Neutrophil (primary cell): ENCODE results near the gene OTUD3.

ENCODE experiments used
- H3K27ac ChIP-seq: fragments of 200-600 bp; sonication (generic); 2 replicates; pipeline ENCODE4 v1.5.1; 2016; ENCODE audit warnings: mild to moderate bottlenecking, moderate library complexity
- H3K27me3 ChIP-seq: fragments of 200-600 bp; sonication (generic); 2 replicates; pipeline ENCODE4 v1.6.0; 2016; ENCODE audit warnings: mild to moderate bottlenecking
- H3K36me3 ChIP-seq: fragments of 200-600 bp; sonication (generic); 2 replicates; pipeline ENCODE4 v1.5.1; 2017
- H3K4me1 ChIP-seq, 2 experiments: fragments of 200-600 bp in 1 of 2; sonication (generic) in 1 of 2; 1 replicate in 1 of 2; 2 replicates in 1 of 2; pipeline versions ENCODE4 v1.5.1 to v1.6.1; 2013 to 2016; ENCODE audit warnings: low read depth in 1 of 2, low read length in 1 of 2, mild to moderate bottlenecking in 1 of 2, moderate library complexity in 1 of 2; ENCODE audit not compliant: control insufficient read depth in 1 of 2, insufficient read depth in 1 of 2
- H3K4me3 ChIP-seq, 2 experiments: fragments of 200-600 bp in 1 of 2; sonication (generic) in 1 of 2; 1 replicate in 1 of 2; 2 replicates in 1 of 2; pipeline ENCODE4 v1.5.1; 2013 to 2016; ENCODE audit warnings: low read depth in 1 of 2, low read length in 1 of 2, mild to moderate bottlenecking in 1 of 2, moderate library complexity in 1 of 2
- H3K9me3 ChIP-seq: fragments of 200-600 bp; sonication (generic); 2 replicates; pipeline ENCODE4 v1.5.1; 2016
- CTCF ChIP-seq: fragments of 200-600 bp; sonication (generic); IDR thresholded peaks from 2 replicates; pipeline ENCODE4 v1.5.1; 2016; ENCODE audit warnings: antibody characterized with exemption

OTUD3 gene

DNA sequence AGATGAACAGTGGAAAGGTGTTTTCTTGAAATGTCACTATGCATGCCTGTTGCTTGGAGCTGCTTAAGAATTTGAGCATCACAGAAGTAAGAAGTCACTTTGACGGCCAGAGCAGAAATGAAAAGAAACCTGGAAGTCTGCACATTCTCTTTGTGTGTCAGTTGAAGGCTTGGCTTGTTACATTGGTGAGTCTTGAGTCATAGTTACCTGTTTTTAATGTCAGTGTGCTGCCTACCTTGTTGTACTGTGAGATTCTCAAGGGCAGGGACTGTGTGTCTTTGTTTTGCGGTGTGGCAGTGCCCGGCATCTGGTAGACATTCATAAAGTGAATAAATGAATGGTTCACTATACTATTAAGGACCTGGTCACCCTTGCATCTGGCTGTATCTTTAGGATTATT is 9.9 kb downstream of the OTUD3 start:
- Histone ChIP-seq H3K27ac (no peak overlapping the region), H3K36me3 (peaks cover 44% of the 10 kb centered on the region)
- TF ChIP-seq CTCF = no peak

GRCh38 chr1:19892628-19893168 is 10.5 kb downstream of the OTUD3 start:
- TF ChIP-seq CTCF = no peak
- H3K4me1 ChIP-seq = no peaks in the 10 kb centered on the region
- H3K36me3 ChIP-seq = peaks cover 44% of the 10 kb centered on the region
- H3K27me3 ChIP-seq = no peaks in the 10 kb centered on the region
- no peaks in the 10 kb centered on the region for H3K9me3 ChIP-seq
- no peak overlapping the region for H3K27ac ChIP-seq
- no peak overlapping the region for H3K4me3 ChIP-seq

More for the DNA sequence above, 9.9 kb downstream of the OTUD3 start:
- H3K4me3 ChIP-seq = no peak overlapping the region
- no peaks in the 10 kb centered on the region for H3K4me1 ChIP-seq
- H3K9me3 ChIP-seq = no peaks in the 10 kb centered on the region
- H3K27me3 ChIP-seq = no peaks in the 10 kb centered on the region

GRCh38 chr1:19893687-19894086 is 11.5 kb downstream of the OTUD3 start:
- no peak overlapping the region for H3K4me3 ChIP-seq
- H3K27ac ChIP-seq = no peak overlapping the region
- peaks cover 44% of the 10 kb centered on the region for H3K36me3 ChIP-seq
- H3K4me1 ChIP-seq = no peaks in the 10 kb centered on the region
- H3K9me3 ChIP-seq = no peaks in the 10 kb centered on the region
- no peaks in the 10 kb centered on the region for H3K27me3 ChIP-seq
- TF ChIP-seq CTCF = no peak

GRCh38 chr1:19894218-19894617 is 12.0 kb downstream of the OTUD3 start:
- H3K4me3 ChIP-seq = no peak overlapping the region
- no peaks in the 10 kb centered on the region for H3K27me3 ChIP-seq
- TF ChIP-seq CTCF = no peak
- peaks cover 49% of the 10 kb centered on the region for H3K36me3 ChIP-seq
- no peaks in the 10 kb centered on the region for H3K9me3 ChIP-seq
- H3K27ac ChIP-seq = no peak overlapping the region
- H3K4me1 ChIP-seq = no peaks in the 10 kb centered on the region

GRCh38 chr1:19901653-19902052 is 19.5 kb downstream of the OTUD3 start:
- Histone ChIP-seq H3K4me1 (no peaks in the 10 kb centered on the region), H3K9me3 (no peaks in the 10 kb centered on the region), H3K27me3 (no peaks in the 10 kb centered on the region), H3K36me3 (peaks cover 45% of the 10 kb centered on the region), H3K27ac (no peak overlapping the region), H3K4me3 (no peak overlapping the region)
- TF ChIP-seq CTCF = no peak

DNA sequence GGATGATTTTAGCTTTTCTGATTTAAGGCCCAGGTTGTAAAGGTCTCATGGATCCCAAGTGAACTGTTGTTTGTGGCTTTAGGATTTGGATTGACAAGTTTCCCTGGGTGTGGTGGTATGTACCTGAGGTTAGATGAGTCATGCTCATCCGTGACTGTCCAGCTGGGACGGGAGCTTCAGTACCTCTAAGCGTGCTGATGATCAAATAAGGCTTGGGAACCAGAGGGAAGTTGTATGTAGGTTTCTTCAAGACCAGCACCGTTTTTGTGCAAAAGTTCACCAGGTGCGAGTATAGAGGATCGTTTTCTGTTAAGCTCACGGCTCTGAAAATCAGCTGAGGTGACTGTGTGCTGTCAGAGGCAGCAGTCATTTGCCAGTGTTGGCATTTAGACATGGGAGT is 21.4 kb downstream of the OTUD3 start:
- no peaks in the 10 kb centered on the region for H3K4me1 ChIP-seq
- no peaks in the 10 kb centered on the region for H3K27me3 ChIP-seq
- H3K27ac ChIP-seq = no peak overlapping the region
- H3K9me3 ChIP-seq = no peaks in the 10 kb centered on the region
- H3K36me3 ChIP-seq = peaks cover 63% of the 10 kb centered on the region
- no peak overlapping the region for H3K4me3 ChIP-seq
- TF ChIP-seq CTCF = no peak
